Adipose tissue (tissue), 3 donors: ENCODE measurements around the gene DBN1. TPM values are rescaled to one million over a fixed set of nuclear protein-coding genes. Genes with fewer than 3 reads are reported as not detected.
A peak's percentile ranks its signal among the peaks of the same experiment; 100 is the strongest.

Experiments used
- H3K27ac ChIP-seq: one replicate; pipeline ENCODE4 v1.5.1; 2013; ENCODE audit warnings: low read depth, low read length
- WGBS, 3 donors: extraction: QIAGEN DNeasy Blood & Tissue Kit; methylation state at CpG; one replicate each; pipeline ENCODE4 v1.1.7; 2013; 5-methylcytosine and 5-hydroxymethylcytosine counted together
- polyA plus RNA-seq, 3 donors: library from polyadenylated mRNA; stranded (reverse); fragments of 200-250 nt; gene quantifications; one replicate each; pipeline ENCODE4 v1.2.3, GENCODE V29; 2013
- donor health status: healthy with polysubstance abuse.
- donor health status: Bipolar disorder and iron deficiency.
- donor health status: healthy.

Gene DBN1
- 10 to 100 TPM; 10.1 to 85.7 (median 45.1) TPM for polyA plus RNA-seq

GRCh38 chr5:177473443-177474001, at the start of gene DBN1:
DBN1 (minus strand) TSS chr5:177473634; CDS start chr5:177473521, 113 bp downstream.
- H3K27ac ChIP-seq: no peak within 1 kb of the TSS
- 1 to 3% (median 3%) methylated on average over 23 to 68 of the region's 69 CpGs for WGBS, 3 donors

- no peak overlapping the region for H3K27ac ChIP-seq
- 75 to 88% (median 85%) methylated on average over 2 of the region's 2 CpGs for WGBS, 3 donors
These were observed 47.6 kb upstream of the DBN1 start for GRCh38 chr5:177520916-177521513.

GRCh38 chr5:177520271-177520670, 46.8 kb upstream of the DBN1 start:
- WGBS, 3 donors: 84 to 98% (median 94%) methylated on average over 3 of the region's 3 CpGs
- no peak overlapping the region for H3K27ac ChIP-seq

- WGBS, 3 donors: 76 to 89% (median 79%) methylated on average over 13 of the region's 13 CpGs
- H3K27ac ChIP-seq: no peak overlapping the region
These were observed 46.2 kb upstream of the DBN1 start for GRCh38 chr5:177519463-177520235.

- H3K27ac ChIP-seq: peak within 1 kb of the TSS; percentile 35
- WGBS, 3 donors: 0% methylated on average over 95 to 96 of the region's 96 CpGs
These were observed 43.5 kb upstream of the DBN1 start, which contains the start of gene DDX41 for GRCh38 chr5:177516601-177517568. DDX41 (minus strand) TSS chr5:177516961; CDS start chr5:177516945, 16 bp downstream.

GRCh38 chr5:177515580-177515979, 42.1 kb upstream of the DBN1 start:
- 87 to 89% (median 89%) methylated on average over 7 of the region's 7 CpGs for WGBS, 3 donors
- H3K27ac ChIP-seq: no peak overlapping the region

- no peak overlapping the region for H3K27ac ChIP-seq
- WGBS, 3 donors: 92 to 94% (median 93%) methylated on average over 11 of the region's 11 CpGs
These were observed 41.1 kb upstream of the DBN1 start for GRCh38 chr5:177514541-177514940.

- WGBS, 3 donors: 94 to 98% (median 95%) methylated on average over 15 of the region's 15 CpGs
- H3K27ac ChIP-seq: no peak overlapping the region
These were observed 40.1 kb upstream of the DBN1 start for GRCh38 chr5:177513500-177513899.

- 88 to 95% (median 93%) methylated on average over 16 of the region's 16 CpGs for WGBS, 3 donors
- H3K27ac ChIP-seq: no peak overlapping the region
These were observed 39.4 kb upstream of the DBN1 start for GRCh38 chr5:177512736-177513380.

- H3K27ac ChIP-seq: no peak overlapping the region
- WGBS, 3 donors: 94 to 95% (median 94%) methylated on average over 34 of the region's 34 CpGs
These were observed 38.6 kb upstream of the DBN1 start for GRCh38 chr5:177511796-177512675.

GRCh38 chr5:177511181-177511580, 37.7 kb upstream of the DBN1 start:
- H3K27ac ChIP-seq: no peak overlapping the region
- 83 to 92% (median 86%) methylated on average over 5 of the region's 5 CpGs for WGBS, 3 donors

GRCh38 chr5:177510567-177511053, 37.2 kb upstream of the DBN1 start:
- 48 to 86% (median 71%) methylated on average over 15 of the region's 15 CpGs for WGBS, 3 donors
- H3K27ac ChIP-seq: peak overlapping the region; percentile 76

- peak overlapping the region; percentile 76 for H3K27ac ChIP-seq
- 51 to 71% (median 59%) methylated on average over 11 of the region's 11 CpGs for WGBS, 3 donors
These were observed 36.6 kb upstream of the DBN1 start for GRCh38 chr5:177509991-177510566.

GRCh38 chr5:177509381-177509951, 36.0 kb upstream of the DBN1 start, which contains the start of gene DOK3:
DOK3 (minus strand) TSS chr5:177509826; CDS start chr5:177509540, 286 bp downstream.
- 16 to 21% (median 19%) methylated on average over 20 of the region's 20 CpGs for WGBS, 3 donors
- H3K27ac ChIP-seq: peak within 1 kb of the TSS; percentile 76

GRCh38 chr5:177508837-177509236, 35.4 kb upstream of the DBN1 start:
- 29 to 49% (median 40%) methylated on average over 7 to 8 of the region's 8 CpGs for WGBS, 3 donors
- peak overlapping the region; percentile 29 for H3K27ac ChIP-seq

- WGBS, 3 donors: 51 to 88% (median 58%) methylated on average over 23 to 26 of the region's 26 CpGs
- H3K27ac ChIP-seq: no peak overlapping the region
These were observed 34.8 kb upstream of the DBN1 start for GRCh38 chr5:177508221-177508611.
